ENCODE results near the gene CERK.

CERK gene

DNA sequence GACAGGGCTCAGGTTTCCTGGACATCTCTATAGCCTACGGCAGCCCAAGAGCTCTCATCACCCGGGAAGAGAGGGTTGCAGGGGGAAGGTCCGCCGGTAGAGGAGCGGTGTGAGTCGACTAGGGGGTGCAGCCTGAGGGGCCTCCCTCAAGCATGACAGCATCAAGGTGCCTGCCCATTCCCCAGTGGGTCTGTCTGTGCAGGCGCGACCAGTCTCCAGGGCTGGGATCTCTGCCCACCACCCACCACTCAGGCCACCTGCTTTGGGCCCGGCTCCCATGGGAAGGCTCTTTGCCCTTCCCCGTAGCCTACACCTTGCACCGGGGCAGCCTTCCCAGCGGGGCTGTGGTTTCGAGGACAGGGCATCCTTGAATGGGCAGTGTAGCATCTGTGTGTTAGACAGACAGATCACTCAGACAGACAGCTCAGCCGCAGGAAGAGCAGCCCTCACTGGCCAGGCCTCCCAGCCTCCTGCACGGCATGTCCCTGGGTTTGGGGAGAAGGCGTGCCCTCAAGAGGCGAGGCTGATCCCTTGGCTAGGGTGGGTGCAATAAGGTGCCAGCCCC, 29.2 kb downstream of the CERK start:
- no peak overlapping the region for H3K4me3 ChIP-seq (ENCODE audit: low read depth, low read length)
- TF ChIP-seq, protein P1, sequence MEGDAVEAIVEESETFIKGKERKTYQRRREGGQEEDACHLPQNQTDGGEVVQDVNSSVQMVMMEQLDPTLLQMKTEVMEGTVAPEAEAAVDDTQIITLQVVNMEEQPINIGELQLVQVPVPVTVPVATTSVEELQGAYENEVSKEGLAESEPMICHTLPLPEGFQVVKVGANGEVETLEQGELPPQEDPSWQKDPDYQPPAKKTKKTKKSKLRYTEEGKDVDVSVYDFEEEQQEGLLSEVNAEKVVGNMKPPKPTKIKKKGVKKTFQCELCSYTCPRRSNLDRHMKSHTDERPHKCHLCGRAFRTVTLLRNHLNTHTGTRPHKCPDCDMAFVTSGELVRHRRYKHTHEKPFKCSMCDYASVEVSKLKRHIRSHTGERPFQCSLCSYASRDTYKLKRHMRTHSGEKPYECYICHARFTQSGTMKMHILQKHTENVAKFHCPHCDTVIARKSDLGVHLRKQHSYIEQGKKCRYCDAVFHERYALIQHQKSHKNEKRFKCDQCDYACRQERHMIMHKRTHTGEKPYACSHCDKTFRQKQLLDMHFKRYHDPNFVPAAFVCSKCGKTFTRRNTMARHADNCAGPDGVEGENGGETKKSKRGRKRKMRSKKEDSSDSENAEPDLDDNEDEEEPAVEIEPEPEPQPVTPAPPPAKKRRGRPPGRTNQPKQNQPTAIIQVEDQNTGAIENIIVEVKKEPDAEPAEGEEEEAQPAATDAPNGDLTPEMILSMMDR (IDR thresholded peaks at IDR 0.05; ENCODE audit: control insufficient read depth, extremely low read depth, insufficient read depth), result no peak
- no peak for DNase-seq (ENCODE audit: low read depth)

DNA sequence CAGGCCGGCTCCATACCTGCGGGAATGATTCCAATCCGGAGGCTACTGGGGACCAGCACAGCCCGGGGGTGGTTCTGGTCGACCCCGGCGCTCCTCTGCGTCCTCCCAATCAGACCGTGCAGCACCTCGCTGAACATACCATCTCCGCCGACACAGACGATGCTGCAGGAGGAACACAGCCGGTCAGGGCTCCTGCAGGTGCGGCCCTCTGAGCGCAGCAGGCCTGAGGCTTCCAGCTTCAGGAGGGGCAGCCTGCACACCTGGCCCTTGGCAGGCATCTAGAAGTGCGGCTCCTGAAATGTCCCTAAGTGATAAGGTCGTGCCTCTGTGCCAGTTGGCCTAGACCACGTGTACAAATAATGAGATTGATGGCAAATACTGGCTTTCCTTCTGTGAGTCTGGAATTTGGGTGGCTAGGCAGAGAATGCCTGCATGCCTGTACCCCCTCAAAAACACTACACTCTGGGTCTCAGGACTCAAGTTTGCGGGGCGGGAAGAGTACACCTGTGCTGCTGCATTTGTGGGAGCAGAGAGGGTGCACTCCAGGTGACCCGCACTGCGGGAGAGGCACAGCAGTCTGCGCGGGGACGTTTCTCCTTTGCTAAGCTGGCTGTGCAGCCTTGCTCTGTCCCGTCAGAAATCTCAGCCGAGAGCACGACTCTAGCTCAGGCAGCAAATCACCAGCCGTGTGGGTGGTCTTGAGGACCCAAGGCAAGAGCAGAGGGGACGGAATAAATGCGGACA, 30.1 kb downstream of the CERK start:
- no peak for DNase-seq (ENCODE audit: low read depth)
- H3K4me3 ChIP-seq (ENCODE audit: low read depth, low read length), result no peak overlapping the region
- TF ChIP-seq, protein P1 (IDR thresholded peaks at IDR 0.05; ENCODE audit: control insufficient read depth, extremely low read depth, insufficient read depth), result no peak

DNA sequence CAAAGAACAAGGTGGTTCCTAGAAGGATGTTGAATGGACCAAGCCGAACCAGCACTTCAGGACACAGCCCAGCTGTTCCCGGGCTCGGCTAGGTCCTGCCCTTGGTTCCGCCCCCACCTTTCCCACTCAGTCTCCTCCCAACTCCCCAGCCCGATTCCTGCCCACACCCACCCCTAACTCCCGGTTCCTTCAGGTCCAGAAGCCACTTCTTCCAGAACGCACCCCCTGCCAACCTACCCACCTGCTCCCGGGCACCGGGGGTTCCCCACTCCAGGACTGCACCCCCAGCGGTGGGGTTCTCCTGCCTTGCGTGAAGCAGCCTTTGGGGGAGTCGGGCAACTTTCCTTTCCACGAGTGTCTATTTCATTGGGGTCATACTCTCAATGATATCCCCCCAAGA, 30.7 kb downstream of the CERK start:
- no peak overlapping the region for H3K4me3 ChIP-seq (ENCODE audit: low read depth, low read length)
- TF ChIP-seq, protein P1 (IDR thresholded peaks at IDR 0.05; ENCODE audit: control insufficient read depth, extremely low read depth, insufficient read depth), result no peak

DNA sequence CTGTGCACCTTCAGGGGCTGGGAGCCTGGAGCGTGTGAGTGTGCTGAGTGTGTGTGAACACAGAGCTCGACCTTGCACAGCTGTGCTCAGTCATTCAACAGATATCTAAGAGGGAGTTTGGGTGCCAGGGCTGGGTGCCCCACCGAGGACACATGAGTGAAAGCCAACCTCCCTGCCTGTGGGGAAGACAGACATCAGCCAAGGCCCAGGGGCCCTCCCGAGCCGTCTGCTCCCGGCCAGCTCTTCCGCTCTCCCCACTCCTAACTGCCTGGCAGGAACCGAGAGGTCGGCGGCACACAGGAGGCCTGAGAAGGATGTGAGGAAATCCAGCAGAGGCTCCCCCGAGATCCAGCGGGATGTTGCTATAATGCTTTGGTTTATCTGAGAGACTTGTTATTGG, 32.0 kb downstream of the CERK start:
- H3K4me3 ChIP-seq (ENCODE audit: low read depth, low read length), result no peak overlapping the region
- DNase-seq (ENCODE audit: low read depth), result no peak
- TF ChIP-seq, protein P1 (IDR thresholded peaks at IDR 0.05; ENCODE audit: control insufficient read depth, extremely low read depth, insufficient read depth), result no peak

More for the DNA sequence above, 30.7 kb downstream of the CERK start:
- DNase-seq (ENCODE audit: low read depth), result no peak

DNA sequence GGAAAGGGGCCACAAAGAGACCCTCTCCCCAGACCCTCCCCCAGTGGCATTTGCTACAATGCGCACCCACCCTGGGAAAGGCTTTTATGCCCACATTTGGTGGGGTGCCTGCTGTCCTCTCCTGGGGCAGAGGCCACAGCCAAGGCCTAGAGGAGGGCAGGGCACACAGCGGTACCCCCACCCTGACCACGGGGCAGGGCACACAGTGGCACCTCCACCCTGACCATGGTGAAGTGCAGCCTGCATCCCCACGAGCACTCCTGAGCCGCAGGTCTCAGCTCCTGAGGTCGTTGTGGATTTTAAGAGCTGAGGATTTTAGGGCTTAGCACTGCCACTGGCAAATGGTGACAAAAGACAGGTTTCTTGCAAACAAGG, 34.1 kb downstream of the CERK start:
- TF ChIP-seq, protein P1 (IDR thresholded peaks at IDR 0.05; ENCODE audit: control insufficient read depth, extremely low read depth, insufficient read depth), result no peak
- no peak for DNase-seq (ENCODE audit: low read depth)
- H3K4me3 ChIP-seq (ENCODE audit: low read depth, low read length), result no peak overlapping the region

DNA sequence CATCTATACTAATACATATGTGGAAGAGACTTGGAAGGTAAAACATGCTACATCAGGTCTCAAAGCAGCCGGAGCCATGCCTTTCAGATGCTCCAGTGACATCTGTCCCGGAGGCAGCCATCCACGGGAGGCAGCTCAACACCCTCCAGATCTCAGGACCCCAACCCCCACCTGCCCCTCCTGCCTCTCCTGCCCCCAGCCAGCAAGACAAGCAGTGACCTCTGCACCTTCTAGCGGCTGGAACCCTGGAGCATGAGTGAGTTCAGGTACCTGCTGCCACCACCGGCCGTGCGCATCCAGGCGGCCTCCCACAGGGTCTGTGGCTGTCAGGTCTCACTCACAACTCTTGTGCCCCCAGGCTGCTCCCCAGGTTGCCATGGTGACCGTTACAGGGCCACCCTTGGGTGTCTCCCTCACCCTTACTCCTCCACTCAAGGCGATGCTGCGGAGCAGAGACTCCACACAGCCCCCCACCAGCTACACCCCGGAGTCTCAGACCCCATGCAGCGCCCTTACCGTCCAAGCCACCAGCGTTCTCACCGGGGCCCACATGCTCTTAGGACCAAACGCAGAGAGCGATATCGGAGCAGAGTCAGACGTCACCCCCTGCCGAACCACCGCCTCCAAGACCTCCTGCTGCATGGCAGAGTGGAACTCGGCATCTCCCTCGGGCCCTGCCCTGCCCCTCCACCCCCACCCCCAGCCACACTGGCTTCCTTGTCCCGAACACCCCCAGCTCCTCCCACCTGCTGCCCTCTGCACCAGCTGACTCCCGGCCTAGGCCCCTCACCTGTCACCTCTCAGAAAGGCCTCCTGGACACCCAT, 34.7 kb downstream of the CERK start:
- DNase-seq (ENCODE audit: low read depth), result no peak
- TF ChIP-seq, protein P1 (IDR thresholded peaks at IDR 0.05; ENCODE audit: control insufficient read depth, extremely low read depth, insufficient read depth), result no peak
- H3K4me3 ChIP-seq (ENCODE audit: low read depth, low read length), result no peak overlapping the region

Measured in LNCaP clone FGC (cell line).